ENCODE measurements around the gene PLBD2. TPM values are rescaled to one million over a fixed set of nuclear protein-coding genes. Genes with fewer than 3 reads are reported as not detected.

Gene PLBD2
- total RNA-seq, 1 donor from 2014 or later: 40.2 TPM

DNA sequence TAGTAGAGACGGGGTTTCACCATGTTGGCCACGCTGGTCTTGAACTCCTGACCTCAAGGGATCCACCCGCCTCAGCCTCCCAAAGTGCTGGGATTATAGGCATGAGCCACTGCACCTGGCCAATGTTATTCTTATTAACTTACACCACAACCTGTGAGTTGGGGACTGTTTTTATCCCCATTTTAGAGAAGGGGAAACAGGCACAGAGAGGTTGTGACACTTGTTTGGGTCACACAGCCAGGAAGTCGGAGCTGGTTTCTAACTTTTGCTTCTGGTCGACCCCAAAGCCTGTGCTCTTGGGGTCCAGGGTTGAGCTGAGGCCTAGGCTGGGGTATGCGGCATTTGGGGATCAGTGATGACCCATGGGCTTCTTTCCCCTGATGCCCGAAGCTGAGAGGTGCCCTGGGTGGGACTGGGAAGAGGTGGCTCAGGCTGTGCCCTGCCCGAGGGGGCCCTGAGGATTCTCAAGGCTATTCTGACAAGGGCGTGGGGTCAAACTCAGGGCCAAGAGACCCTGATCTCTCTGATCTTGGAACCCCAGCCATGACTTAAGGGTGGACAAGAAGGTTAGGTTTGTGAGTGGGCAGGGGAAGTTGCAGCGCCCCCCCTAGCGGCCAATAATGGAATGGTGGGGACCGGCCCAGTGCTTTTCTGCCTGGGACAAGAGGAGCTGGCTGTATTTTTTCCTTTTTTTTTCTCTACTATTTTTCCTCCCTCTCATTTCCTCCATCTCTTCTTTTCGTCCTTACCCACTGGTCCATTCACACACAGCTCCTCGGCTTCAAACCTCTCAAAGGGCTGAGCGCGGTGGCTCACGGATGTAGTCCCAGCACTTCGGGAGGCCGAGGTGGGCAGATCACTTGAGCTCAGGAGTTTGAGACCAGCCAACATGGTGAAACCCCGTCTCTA is 66.8 kb downstream of the PLBD2 start:
- peak; percentile 53 for ATAC-seq (ENCODE audit: poor library complexity)
- intact Hi-C loops (cut with DNase I): loop anchor here (5.0 to 10.0 kb wide), 2 partner anchors 113 to 240 kb away; partner anchors contain the start of genes DDX54 and RITA1

DNA sequence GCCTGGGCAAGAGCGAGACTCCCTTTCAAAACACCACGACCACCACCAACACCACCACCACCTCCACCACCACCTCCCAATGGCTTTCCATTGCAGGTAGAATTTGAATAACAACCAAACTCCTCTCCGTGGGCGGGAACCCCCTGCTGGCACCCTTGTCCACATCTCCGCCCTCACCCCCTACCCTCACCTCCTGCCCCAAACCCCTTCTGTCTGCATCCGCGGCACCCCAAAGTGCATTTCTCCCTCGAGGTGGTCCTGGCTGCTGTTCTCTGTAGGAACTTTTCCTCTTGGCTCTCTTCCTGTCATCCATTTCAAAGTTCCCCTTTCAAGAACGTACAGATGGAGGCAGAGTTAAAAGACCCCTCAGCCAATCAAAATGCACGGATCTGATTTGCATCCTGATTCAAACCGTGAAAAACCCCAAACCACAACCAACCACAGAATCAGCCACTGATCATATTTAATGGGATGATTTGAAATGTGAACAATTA is 67.6 kb downstream of the PLBD2 start:
- ATAC-seq (ENCODE audit: poor library complexity) (no peak), DNase-seq (no peak)
- intact Hi-C loops (cut with DNase I): loop anchor here (10.0 kb wide), 1 partner anchor 241 kb away; the partner anchor contains the start of genes DDX54 and RITA1

More for the DNA sequence above, 66.8 kb downstream of the PLBD2 start:
- peak; percentile 72 for DNase-seq

DNA sequence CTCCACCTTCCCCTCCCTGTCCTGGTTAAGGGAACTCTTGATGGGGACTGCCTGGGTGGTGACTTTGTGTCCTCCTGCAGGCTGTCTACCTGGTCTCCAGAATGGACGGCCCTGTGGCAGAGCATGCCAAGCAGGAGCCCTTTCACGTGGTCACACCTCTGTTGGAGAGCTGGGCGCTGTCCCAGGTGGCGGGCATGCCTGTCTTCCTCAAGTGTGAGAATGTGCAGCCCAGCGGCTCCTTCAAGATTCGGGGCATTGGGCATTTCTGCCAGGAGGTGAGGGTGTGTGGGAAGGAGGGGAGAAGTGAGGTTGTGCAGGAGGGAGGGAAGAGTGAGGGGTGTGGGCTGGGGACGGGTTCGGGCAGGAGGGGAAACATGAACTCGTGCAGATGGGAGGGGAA is 69.5 kb downstream of the PLBD2 start:
- ATAC-seq (ENCODE audit: poor library complexity) (no peak), DNase-seq (no peak)
- intact Hi-C loops (cut with DNase I): loop anchor here (10.0 kb wide), 1 partner anchor 243 kb away; the partner anchor contains the start of genes DDX54 and RITA1

DNA sequence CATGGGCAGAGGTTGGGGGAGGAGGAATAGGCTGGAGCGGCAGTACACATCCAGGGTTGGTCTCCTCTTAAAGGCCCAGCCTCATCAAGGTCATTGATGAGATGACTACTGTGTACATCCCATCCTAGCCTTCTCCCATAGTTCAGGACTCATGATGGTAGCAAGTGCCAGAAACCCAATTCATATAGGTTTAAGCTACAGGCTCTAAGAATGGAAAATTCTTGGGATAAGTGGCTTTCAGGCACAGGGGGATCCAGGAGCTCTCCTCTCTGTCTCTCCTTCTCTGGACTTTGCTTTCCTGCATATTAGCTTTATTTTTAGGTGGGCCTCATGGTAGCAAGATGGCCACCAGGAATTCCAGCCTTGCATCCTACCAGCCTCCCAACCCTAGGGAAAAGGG is 70.1 kb downstream of the PLBD2 start:
- intact Hi-C loops (cut with DNase I): loop anchor here (10.0 kb wide), 1 partner anchor 244 kb away; the partner anchor contains the start of genes DDX54 and RITA1
- DNase-seq (no peak), ATAC-seq (ENCODE audit: poor library complexity) (no peak)

DNA sequence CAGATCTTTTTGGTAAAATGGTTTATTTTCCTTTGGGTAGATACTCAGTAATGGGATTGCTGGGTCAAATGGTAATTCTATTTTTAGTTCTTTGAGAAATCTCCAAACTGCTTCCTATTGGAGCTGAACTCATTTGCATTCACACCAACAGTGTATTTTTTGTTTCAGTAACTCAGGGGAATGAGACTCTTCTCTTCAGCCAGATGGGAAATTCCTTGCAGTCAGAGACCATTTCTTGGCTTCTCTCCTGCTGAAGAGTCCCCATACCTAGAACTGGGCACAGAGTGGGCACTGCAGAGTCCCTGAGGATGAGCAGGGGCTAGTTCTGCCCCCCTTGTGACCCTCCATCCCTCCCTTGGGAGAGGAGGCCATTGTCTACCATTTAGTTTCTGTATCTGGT is 74.6 kb downstream of the PLBD2 start:
- no peak for DNase-seq
- ATAC-seq (ENCODE audit: poor library complexity): no peak
- intact Hi-C loops (cut with DNase I): no loop called here

DNA sequence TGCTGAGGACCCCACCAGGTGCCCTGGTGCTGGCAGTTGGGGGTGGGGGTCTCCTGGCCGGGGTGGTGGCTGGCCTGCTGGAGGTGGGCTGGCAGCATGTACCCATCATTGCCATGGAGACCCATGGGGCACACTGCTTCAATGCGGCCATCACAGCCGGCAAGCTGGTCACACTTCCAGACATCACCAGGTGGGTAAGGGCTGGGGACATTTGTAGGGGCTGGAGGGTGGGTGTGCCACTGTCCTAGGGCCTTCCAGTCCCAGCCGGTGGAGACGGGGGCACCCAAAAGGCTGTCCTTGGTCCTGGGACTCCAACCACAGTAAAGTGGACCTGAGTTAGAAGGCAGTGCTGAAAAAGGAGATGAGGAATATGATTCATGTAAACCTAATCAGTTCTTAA is 77.0 kb downstream of the PLBD2 start:
- DNase-seq (no peak), ATAC-seq (ENCODE audit: poor library complexity) (no peak)
- intact Hi-C loops (cut with DNase I): no loop called here

DNA sequence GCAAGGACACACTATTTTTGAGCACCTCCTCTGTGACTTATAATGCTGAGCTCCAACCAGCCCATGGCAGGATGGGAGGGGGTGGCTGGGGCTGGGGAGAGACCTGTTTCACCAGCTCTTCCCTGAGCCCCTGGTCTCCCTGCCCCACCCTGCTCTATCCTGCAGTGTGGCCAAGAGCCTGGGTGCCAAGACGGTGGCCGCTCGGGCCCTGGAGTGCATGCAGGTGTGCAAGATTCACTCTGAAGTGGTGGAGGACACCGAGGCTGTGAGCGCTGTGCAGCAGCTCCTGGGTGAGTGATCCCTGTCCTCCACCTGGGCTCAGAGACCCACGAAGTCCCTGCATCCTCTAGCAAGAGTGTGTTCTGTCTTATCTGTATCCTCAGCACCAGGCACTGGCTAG is 78.2 kb downstream of the PLBD2 start:
- ATAC-seq (ENCODE audit: poor library complexity) (no peak), DNase-seq (no peak)
- intact Hi-C loops (cut with DNase I): no loop called here

DNA sequence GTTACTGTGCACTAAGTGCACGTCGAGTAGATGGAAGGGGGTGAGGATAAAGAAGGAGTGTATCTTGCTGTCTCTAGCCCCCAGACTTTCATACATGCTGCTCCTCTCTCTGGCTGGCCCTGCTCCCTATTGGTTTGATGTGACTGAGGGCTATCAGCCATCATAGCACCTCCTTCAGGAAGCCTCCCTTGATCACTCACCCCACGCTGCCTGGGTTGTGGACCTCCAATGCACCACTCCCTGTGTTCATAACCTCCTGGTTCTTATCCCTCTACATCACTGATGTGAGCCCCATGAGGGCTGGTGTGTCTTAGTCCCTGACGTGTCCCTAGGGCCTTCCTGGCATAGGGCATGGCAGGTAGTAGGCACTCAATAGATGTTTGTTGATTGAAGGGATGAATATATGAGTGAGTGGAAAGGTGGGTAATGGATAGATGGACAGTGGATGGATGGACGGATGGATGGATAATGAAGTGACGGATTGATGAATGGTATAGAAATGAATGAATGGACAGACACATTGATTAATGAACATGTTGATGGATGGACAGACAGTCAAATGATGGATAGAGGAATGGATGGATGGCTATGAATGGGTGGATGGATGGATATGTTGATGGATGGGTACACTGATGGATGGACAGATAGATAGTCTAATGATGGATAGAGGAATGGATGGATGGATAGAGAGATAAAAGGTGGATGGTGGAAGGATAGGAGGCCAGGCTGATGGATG is 78.8 kb downstream of the PLBD2 start:
- DNase-seq (no peak), ATAC-seq (ENCODE audit: poor library complexity) (no peak)
- intact Hi-C loops (cut with DNase I): no loop called here

DNA sequence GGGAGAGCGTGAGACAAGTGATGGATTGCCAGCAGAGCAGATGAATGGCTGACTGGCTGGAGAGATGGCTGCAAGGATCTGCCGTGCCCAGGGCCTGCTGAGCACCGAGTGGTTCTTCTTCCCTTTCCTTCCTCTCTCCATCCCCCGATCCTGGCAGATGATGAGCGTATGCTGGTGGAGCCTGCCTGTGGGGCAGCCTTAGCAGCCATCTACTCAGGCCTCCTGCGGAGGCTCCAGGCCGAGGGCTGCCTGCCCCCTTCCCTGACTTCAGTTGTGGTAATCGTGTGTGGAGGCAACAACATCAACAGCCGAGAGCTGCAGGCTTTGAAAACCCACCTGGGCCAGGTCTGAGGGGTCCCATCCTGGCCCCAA is 79.3 kb downstream of the PLBD2 start:
- no peak for DNase-seq

DNA sequence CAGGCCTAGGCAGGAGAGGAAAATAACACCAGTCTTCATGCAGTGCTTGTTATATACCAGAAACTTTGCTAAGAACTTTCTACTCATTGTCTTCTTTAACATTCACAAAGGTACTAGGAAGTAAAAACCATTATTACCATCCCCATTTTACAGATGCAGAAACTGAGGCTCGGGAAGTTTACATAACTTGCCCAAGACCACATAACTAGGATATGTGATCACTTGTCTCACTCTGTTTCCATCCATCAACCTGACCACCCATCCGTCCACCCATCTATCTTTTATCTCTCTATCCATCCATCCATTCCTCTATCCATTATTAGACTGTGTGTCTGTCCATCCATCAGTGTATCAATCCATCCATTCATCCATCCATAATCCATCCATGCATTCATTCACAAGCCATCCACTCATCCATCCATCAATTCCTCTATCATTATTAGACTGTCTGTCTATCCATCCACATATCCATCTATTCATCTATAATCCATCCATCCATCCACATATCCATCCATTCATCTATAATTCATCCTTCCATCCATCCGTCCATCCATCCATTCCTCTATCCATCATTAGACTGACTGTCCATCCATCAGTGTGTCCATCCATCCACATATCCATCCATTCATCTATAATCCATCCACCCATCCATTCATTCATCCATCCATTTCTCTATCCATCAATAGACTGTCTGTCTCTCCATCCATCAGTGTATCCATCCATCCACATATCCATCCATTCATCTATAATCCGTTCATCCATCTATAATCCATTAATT is 80.3 kb downstream of the PLBD2 start:
- DNase-seq: no peak
- ATAC-seq (ENCODE audit: poor library complexity): no peak
- intact Hi-C loops (cut with DNase I): no loop called here

More for the DNA sequence above, 79.3 kb downstream of the PLBD2 start:
- ATAC-seq (ENCODE audit: poor library complexity): no peak
- intact Hi-C loops (cut with DNase I): no loop called here

DNA sequence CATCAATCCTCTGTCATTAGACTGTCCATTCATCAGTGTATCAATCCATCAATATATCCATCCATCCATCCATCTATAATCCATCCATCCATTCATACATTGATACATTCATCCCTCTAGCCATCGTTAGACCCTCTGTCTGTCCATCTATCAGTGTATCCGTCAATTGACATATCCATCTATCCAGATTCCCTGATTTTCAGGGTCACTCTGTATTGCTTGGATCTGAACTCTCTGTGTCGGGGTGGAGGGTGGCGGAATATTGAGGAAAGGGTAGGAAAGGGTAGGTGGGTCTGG is 80.9 kb downstream of the PLBD2 start:
- intact Hi-C loops (cut with DNase I): no loop called here
- no peak for DNase-seq
- no peak for ATAC-seq (ENCODE audit: poor library complexity)

DNA sequence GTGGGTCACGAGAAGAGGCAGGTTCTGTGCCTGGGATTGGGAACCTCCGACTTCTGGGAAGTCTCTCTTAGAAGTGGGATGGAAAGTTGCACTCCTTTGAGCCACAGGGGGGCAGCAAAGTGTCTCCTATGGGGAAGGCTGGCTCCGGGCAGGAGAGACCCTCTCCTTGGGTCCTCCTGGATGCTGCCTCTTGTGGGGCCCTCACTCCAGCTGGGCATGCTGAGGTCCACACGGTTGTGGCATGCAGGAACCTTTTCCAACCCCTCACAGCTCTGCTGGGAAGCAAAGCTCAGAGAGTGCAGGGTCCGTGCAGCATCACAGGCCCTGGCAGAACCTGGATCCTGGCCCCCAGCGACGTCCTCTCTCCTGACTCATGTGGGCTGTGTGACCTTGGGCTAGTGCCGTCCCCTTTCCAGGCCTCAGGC is 81.2 kb downstream of the PLBD2 start:
- intact Hi-C loops (cut with DNase I): no loop called here
- DNase-seq (no peak), ATAC-seq (ENCODE audit: poor library complexity) (peak; percentile 45)

DNA sequence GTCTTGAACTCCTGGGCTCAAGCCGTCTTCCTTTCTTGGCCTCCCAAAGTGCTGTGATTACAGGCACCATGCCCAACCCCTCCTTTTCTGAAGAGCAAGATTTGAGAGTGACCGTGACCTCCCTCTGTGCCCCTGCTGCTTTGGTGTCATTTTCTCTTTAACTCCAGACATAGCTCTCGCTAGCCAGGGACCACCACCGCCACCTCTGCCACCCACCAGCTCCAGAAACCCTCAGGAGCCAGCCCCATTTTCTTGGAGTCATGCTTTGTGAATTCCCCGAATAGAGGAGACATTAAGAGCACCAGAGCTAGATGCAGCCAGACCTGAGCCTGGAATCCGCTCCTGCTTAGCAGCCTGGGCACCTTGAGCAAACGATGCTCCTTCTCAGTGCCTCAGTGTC is 81.9 kb downstream of the PLBD2 start:
- no peak for DNase-seq
- intact Hi-C loops (cut with DNase I): no loop called here
- no peak for ATAC-seq (ENCODE audit: poor library complexity)

Other genes with a start within 250 kb of the PLBD2 start
- not detected for gene RASAL1, start 222.8 kb upstream of the PLBD2 start, total RNA-seq
- gene CFAP73, start 208.9 kb upstream of the PLBD2 start, total RNA-seq: not detected
- gene DDX54, start 173.1 kb upstream of the PLBD2 start, total RNA-seq: 33.6 TPM
- 16.3 TPM for gene RITA1, start 172.9 kb upstream of the PLBD2 start, total RNA-seq
- gene TPCN1, start 137.1 kb upstream of the PLBD2 start, total RNA-seq: 128 TPM
- gene SLC8B1, start 23.5 kb upstream of the PLBD2 start, total RNA-seq: 12.3 TPM
- gene SDS, start 45.3 kb downstream of the PLBD2 start, total RNA-seq: not detected
- 6.3 TPM for gene SDSL, start 63.8 kb downstream of the PLBD2 start, total RNA-seq
- gene LHX5, start 113.3 kb downstream of the PLBD2 start, total RNA-seq: not detected